Activated naive CD8-positive, alpha-beta T cell treated with anti-CD3 and anti-CD28 coated beads for 36 hours (primary cell): Measurements from ENCODE around the gene ZNF768. TPM values are rescaled to one million over a fixed set of nuclear protein-coding genes. Genes with fewer than 3 reads are reported as not detected.
"Not testable (repeated sequence)": the region's sequence is repeated elsewhere in the genome, so short reads cannot be mapped to it uniquely, and the experiment has no call there.

Source experiments
- DNase-seq: peaks from one replicate; pipeline ENCODE4 v3.0.0; 2021
- H3K27ac Mint-ChIP-seq: one replicate; pipeline ENCODE4 v1.8.0; 2022; ENCODE audit warnings: mild to moderate bottlenecking, moderate library complexity, mixed read lengths
- H3K27me3 Mint-ChIP-seq: one replicate; pipeline ENCODE4 v1.8.0; 2022; ENCODE audit warnings: mild to moderate bottlenecking, mixed read lengths
- H3K36me3 Mint-ChIP-seq: one replicate; pipeline ENCODE4 v1.8.0; 2021; ENCODE audit warnings: mild to moderate bottlenecking, mixed read lengths
- H3K4me1 Mint-ChIP-seq: one replicate; pipeline ENCODE4 v1.8.0; 2021; ENCODE audit warnings: mixed read lengths
- H3K4me3 Mint-ChIP-seq: one replicate; pipeline ENCODE4 v1.8.0; 2022; ENCODE audit warnings: mild to moderate bottlenecking, moderate library complexity, mixed read lengths
- H3K9me3 Mint-ChIP-seq: one replicate; pipeline ENCODE4 v1.8.0; 2022; ENCODE audit warnings: mixed read lengths
- total RNA-seq, 2 experiments: library from RNA; stranded (reverse); gene quantifications; one replicate each; pipeline ENCODE4 v1.2.3, GENCODE V29; 2021

ZNF768 gene
- total RNA-seq, 2 experiments from 2014 or later = 11.4 to 11.8 TPM

GRCh38 chr16:30484887-30485286 is 41.5 kb downstream of the ZNF768 start:
- DNase-seq = no peak
- H3K27me3 Mint-ChIP-seq = no peaks in the 10 kb centered on the region
- H3K9me3 Mint-ChIP-seq = no peaks in the 10 kb centered on the region
- H3K4me3 Mint-ChIP-seq = no peak overlapping the region
- peaks cover 41% of the 10 kb centered on the region for H3K4me1 Mint-ChIP-seq
- peak overlapping the region; percentile 74 for H3K27ac Mint-ChIP-seq
- peaks cover 68% of the 10 kb centered on the region for H3K36me3 Mint-ChIP-seq

DNA sequence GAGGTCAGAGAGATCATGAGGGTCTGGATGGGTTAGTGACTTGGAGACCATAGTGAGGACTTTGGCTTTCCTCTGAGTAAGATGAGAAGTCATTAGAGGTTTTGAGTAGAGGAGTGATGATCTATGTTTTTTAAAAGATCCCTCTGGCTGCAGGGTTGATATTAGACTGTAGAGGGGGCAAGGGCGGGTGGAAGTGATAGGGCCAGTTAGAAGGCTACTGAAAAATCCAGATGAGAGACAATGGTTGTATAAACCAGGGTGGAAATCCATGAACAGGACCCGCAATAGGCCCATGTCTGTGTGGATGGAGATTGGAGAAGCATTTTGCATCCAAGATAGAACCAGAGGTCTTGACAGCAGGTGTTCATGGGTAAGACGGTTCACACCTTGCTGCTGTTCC is 44.0 kb downstream of the ZNF768 start:
- H3K27me3 Mint-ChIP-seq = no peaks in the 10 kb centered on the region
- peak overlapping the region; percentile 62 for H3K27ac Mint-ChIP-seq
- H3K4me1 Mint-ChIP-seq = peaks cover 43% of the 10 kb centered on the region
- H3K36me3 Mint-ChIP-seq = peaks cover 66% of the 10 kb centered on the region
- DNase-seq = no peak
- H3K9me3 Mint-ChIP-seq = no peaks in the 10 kb centered on the region
- no peak overlapping the region for H3K4me3 Mint-ChIP-seq

- peak overlapping the region; percentile 51 for H3K27ac Mint-ChIP-seq
- H3K4me1 Mint-ChIP-seq = peaks cover 49% of the 10 kb centered on the region
- no peak overlapping the region for H3K4me3 Mint-ChIP-seq
- H3K9me3 Mint-ChIP-seq = no peaks in the 10 kb centered on the region
- H3K36me3 Mint-ChIP-seq = peaks cover 73% of the 10 kb centered on the region
- H3K27me3 Mint-ChIP-seq = no peaks in the 10 kb centered on the region
- no peak for DNase-seq
These were observed 45.0 kb downstream of the ZNF768 start for GRCh38 chr16:30481381-30481780.

GRCh38 chr16:30478766-30479478 is 47.4 kb downstream of the ZNF768 start:
- Mint-ChIP-seq H3K27ac (peak overlapping the region; percentile 59), H3K27me3 (no peaks in the 10 kb centered on the region), H3K36me3 (peaks cover 75% of the 10 kb centered on the region), H3K9me3 (no peaks in the 10 kb centered on the region), H3K4me3 (no peak overlapping the region), H3K4me1 (peaks cover 57% of the 10 kb centered on the region)
- DNase-seq = no peak

DNA sequence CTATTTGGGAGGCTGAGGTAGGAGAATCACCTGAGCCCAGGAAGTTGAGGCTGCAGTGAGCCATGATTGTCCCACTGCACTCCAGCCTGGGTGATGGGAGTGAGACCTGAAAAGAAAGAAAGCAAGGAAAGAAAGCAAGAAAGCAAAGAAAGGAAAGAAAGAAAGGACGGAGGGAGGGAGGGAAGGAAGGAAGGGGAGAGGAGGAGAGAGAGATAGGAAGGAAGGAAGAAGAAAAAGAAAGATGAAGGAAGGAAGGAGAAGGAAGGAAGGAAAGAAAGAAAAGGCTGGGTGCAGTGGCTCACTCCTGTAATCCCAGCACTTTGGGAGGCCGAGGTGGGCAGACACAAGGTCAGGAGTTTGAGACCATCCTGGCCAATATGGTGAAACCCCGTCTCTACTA is 48.6 kb downstream of the ZNF768 start:
- peaks cover 53% of the 10 kb centered on the region for H3K4me1 Mint-ChIP-seq
- H3K9me3 Mint-ChIP-seq, H3K4me3 Mint-ChIP-seq, DNase-seq, H3K27me3 Mint-ChIP-seq: not testable (repeated sequence)
- H3K27ac Mint-ChIP-seq = peak overlapping the region; percentile 68
- H3K36me3 Mint-ChIP-seq = peaks cover 78% of the 10 kb centered on the region

DNA sequence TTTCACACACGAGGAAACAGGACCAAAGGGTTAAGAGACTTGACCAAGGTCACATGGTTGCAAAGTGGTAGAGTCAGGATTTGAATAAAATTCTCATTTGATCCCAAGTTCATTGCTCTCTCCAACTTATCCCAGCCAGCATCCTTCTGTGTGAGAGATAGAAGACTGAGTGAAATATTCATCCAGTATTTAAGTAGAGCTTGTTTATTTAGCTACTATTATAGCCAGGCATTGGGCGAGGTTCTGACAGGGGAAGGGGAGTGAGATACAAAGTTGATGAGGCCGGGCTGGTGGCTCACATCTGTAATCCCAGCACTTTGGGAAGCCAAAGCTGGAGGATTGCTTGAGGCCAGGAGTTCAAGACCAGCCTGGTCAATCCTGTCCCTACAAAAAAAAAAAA is 49.4 kb downstream of the ZNF768 start:
- no peaks in the 10 kb centered on the region for H3K27me3 Mint-ChIP-seq
- peaks cover 53% of the 10 kb centered on the region for H3K4me1 Mint-ChIP-seq
- H3K9me3 Mint-ChIP-seq = no peaks in the 10 kb centered on the region
- no peak for DNase-seq
- no peak overlapping the region for H3K4me3 Mint-ChIP-seq
- peak overlapping the region; percentile 68 for H3K27ac Mint-ChIP-seq
- H3K36me3 Mint-ChIP-seq = peaks cover 78% of the 10 kb centered on the region

- H3K4me3 Mint-ChIP-seq = peak overlapping the region; percentile 91
- H3K27ac Mint-ChIP-seq = peak overlapping the region; percentile 82
- H3K27me3 Mint-ChIP-seq = no peaks in the 10 kb centered on the region
- no peaks in the 10 kb centered on the region for H3K9me3 Mint-ChIP-seq
- peaks cover 56% of the 10 kb centered on the region for H3K4me1 Mint-ChIP-seq
- H3K36me3 Mint-ChIP-seq = peaks cover 61% of the 10 kb centered on the region
- DNase-seq = no peak
These were observed 51.7 kb downstream of the ZNF768 start for GRCh38 chr16:30474684-30475083.

DNA sequence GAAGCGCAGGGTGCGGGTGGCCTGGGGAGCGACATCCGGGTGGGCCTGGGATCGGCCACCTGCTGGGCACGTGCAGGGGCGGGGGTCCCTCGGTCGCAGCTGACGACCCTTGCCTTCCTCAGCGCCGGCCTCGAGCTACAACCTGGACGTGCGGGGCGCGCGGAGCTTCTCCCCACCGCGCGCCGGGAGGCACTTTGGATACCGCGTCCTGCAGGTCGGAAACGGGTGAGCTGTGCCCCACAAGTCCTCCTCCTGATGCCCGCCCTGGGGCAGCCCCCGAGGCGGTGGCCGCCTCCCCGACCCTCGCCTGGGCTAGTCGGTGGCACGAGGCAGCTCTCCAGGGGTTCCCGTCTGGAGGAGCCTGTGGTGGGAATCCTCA is 52.3 kb downstream of the ZNF768 start:
- no peaks in the 10 kb centered on the region for H3K27me3 Mint-ChIP-seq
- no peak for DNase-seq
- peaks cover 61% of the 10 kb centered on the region for H3K36me3 Mint-ChIP-seq
- peak overlapping the region; percentile 95 for H3K27ac Mint-ChIP-seq
- H3K9me3 Mint-ChIP-seq = no peaks in the 10 kb centered on the region
- H3K4me1 Mint-ChIP-seq = peaks cover 61% of the 10 kb centered on the region
- peak overlapping the region; percentile 91 for H3K4me3 Mint-ChIP-seq

Other genes starting within 250 kb of the ZNF768 start
- 10 to 100 TPM; 60.7 to 66.8 TPM for gene CD2BP2, start 171.3 kb downstream of the ZNF768 start, total RNA-seq
- gene TBC1D10B, start 156.1 kb downstream of the ZNF768 start, total RNA-seq = 10 to 100 TPM; 43.2 to 45.7 TPM
- 1 to 10 TPM; 1.2 to 1.5 TPM for gene MYL11, start 151.8 kb downstream of the ZNF768 start, total RNA-seq
- gene SEPTIN1, start 144.0 kb downstream of the ZNF768 start, total RNA-seq = 100 to 1,000 TPM; 162 to 163 TPM
- 10 to 100 TPM in 1 of 2 experiments, 1 to 10 TPM in 1; 9.5 to 10.2 TPM for gene ZNF48, start 131.1 kb downstream of the ZNF768 start, total RNA-seq
- 1 to 10 TPM; 4.2 to 5.2 TPM for gene ZNF771, start 119.0 kb downstream of the ZNF768 start, total RNA-seq
- gene DCTPP1, start 96.5 kb downstream of the ZNF768 start, total RNA-seq = 100 to 1,000 TPM; 181 to 183 TPM
- gene SEPHS2, start 80.7 kb downstream of the ZNF768 start, total RNA-seq = 10 to 100 TPM; 80.1 to 80.6 TPM
- 100 to 1,000 TPM; 233 to 235 TPM for gene ITGAL, start 53.8 kb downstream of the ZNF768 start, total RNA-seq
- 10 to 100 TPM; 10.9 to 11.2 TPM for gene ZNF747, start 8.3 kb upstream of the ZNF768 start, total RNA-seq
- 10 to 100 TPM; 11.9 to 12.1 TPM for gene ZNF764, start 31.8 kb upstream of the ZNF768 start, total RNA-seq
- gene ZNF688, start 45.1 kb upstream of the ZNF768 start, total RNA-seq = 1 to 10 TPM; 7.1 to 7.6 TPM
- gene ZNF785, start 59.1 kb upstream of the ZNF768 start, total RNA-seq = 1 to 10 TPM; 6.4 to 7.8 TPM
- 10 to 100 TPM; 14.8 to 15.5 TPM for gene ZNF689, start 83.8 kb upstream of the ZNF768 start, total RNA-seq
- 10 to 100 TPM; 90.1 to 93.3 TPM for gene PRR14, start 124.4 kb upstream of the ZNF768 start, total RNA-seq
- 10 to 100 TPM; 92.8 to 94.5 TPM for gene FBRS, start 131.9 kb upstream of the ZNF768 start, total RNA-seq
- gene SRCAP, start 172.6 kb upstream of the ZNF768 start, total RNA-seq = 10 to 100 TPM; 66.1 to 72.6 TPM
- 10 to 100 TPM; 31.1 to 32.0 TPM for gene PHKG2, start 221.9 kb upstream of the ZNF768 start, total RNA-seq
- gene CFAP119, start 235.5 kb upstream of the ZNF768 start, total RNA-seq = 1 to 10 TPM; 3.7 to 6.4 TPM
- gene RNF40, start 235.8 kb upstream of the ZNF768 start, total RNA-seq = 100 to 1,000 TPM in 1 of 2 experiments, 10 to 100 TPM in 1; 95.2 to 107 TPM